ENCODE results near the gene LRG1. TPM values are rescaled to one million over a fixed set of nuclear protein-coding genes. Genes with fewer than 3 reads are reported as not detected.

LRG1 gene
- total RNA-seq, 1 donor from 2014 or later = not detected

GRCh38 chr19:4493104-4493928 lies 46.5 kb downstream of the LRG1 start:
- no peaks in the 10 kb centered on the region for H3K9me3 ChIP-seq (ENCODE audit: low read depth)
- H3K27me3 Mint-ChIP-seq (ENCODE audit: insufficient read depth, low read depth) = peaks cover 3% of the 10 kb centered on the region

GRCh38 chr19:4492337-4493103 lies 47.3 kb downstream of the LRG1 start:
- Histone ChIP-seq H3K4me1 (no peaks in the 10 kb centered on the region), H3K79me2 (ENCODE audit: low read depth) (no peaks in the 10 kb centered on the region), H3K9ac (no peak overlapping the region), H3F3A (ENCODE audit: low read depth) (peaks cover 4% of the 10 kb centered on the region), H4K20me1 (ENCODE audit: low read depth) (peaks cover 6% of the 10 kb centered on the region), H3K27ac (no peak overlapping the region), H3K4me3 (no peak overlapping the region), H3K9me3 (ENCODE audit: low read depth) (no peaks in the 10 kb centered on the region), H3K36me3 (no peaks in the 10 kb centered on the region), H3K27me3 (no peaks in the 10 kb centered on the region), H3K4me2 (no peak overlapping the region), H2AFZ (replicated peaks) (no peak overlapping the region)
- Mint-ChIP-seq H3K27ac (no peak overlapping the region), H3K4me1 (no peaks in the 10 kb centered on the region), H3K4me3 (no peak overlapping the region), H3K27me3 (ENCODE audit: insufficient read depth, low read depth) (peaks cover 3% of the 10 kb centered on the region), H3K36me3 (peaks cover 11% of the 10 kb centered on the region), H3K9me3 (no peaks in the 10 kb centered on the region)
- TF ChIP-seq EZH2phosphoT487 (IDR thresholded peaks at IDR 0.05) = no peak
- TF ChIP-seq CTCF (IDR thresholded peaks at IDR 0.05) = no peak
- no peak for TF ChIP-seq EZH2 (IDR thresholded peaks at IDR 0.05)
- DNase-seq (ENCODE audit: low spot score) = no peak

More at GRCh38 chr19:4493104-4493928, 46.5 kb downstream of the LRG1 start:
- Histone ChIP-seq H3K27me3 (no peaks in the 10 kb centered on the region), H3K36me3 (no peaks in the 10 kb centered on the region), H3K4me3 (no peak overlapping the region), H3K27ac (no peak overlapping the region), H3K4me1 (no peaks in the 10 kb centered on the region), H2AFZ (replicated peaks) (no peak overlapping the region), H3K9ac (no peak overlapping the region), H3K79me2 (ENCODE audit: low read depth) (no peaks in the 10 kb centered on the region), H3K4me2 (no peak overlapping the region), H4K20me1 (ENCODE audit: low read depth) (peaks cover 3% of the 10 kb centered on the region), H3F3A (ENCODE audit: low read depth) (peaks cover 4% of the 10 kb centered on the region)
- no peak overlapping the region for H3K27ac Mint-ChIP-seq
- no peak for TF ChIP-seq CTCF (IDR thresholded peaks at IDR 0.05)
- TF ChIP-seq EZH2phosphoT487 (IDR thresholded peaks at IDR 0.05) = no peak
- no peak for TF ChIP-seq EZH2 (IDR thresholded peaks at IDR 0.05)
- H3K9me3 Mint-ChIP-seq = no peaks in the 10 kb centered on the region
- H3K36me3 Mint-ChIP-seq = peaks cover 11% of the 10 kb centered on the region
- H3K4me1 Mint-ChIP-seq = no peaks in the 10 kb centered on the region
- H3K4me3 Mint-ChIP-seq = no peak overlapping the region
- no peak for DNase-seq (ENCODE audit: low spot score)

GRCh38 chr19:4491446-4491845 lies 48.4 kb downstream of the LRG1 start:
- H3K9ac ChIP-seq = no peak overlapping the region
- H3F3A ChIP-seq (ENCODE audit: low read depth) = peaks cover 4% of the 10 kb centered on the region
- Mint-ChIP-seq H3K27me3 (ENCODE audit: insufficient read depth, low read depth) (peaks cover 3% of the 10 kb centered on the region), H3K4me3 (no peak overlapping the region), H3K27ac (no peak overlapping the region), H3K36me3 (peaks cover 11% of the 10 kb centered on the region), H3K4me1 (no peaks in the 10 kb centered on the region), H3K9me3 (no peaks in the 10 kb centered on the region)
- no peak for DNase-seq (ENCODE audit: low spot score)
- H3K4me1 ChIP-seq = no peaks in the 10 kb centered on the region
- H3K36me3 ChIP-seq = no peaks in the 10 kb centered on the region
- no peak overlapping the region for H3K4me3 ChIP-seq
- no peak overlapping the region for H3K27ac ChIP-seq
- no peaks in the 10 kb centered on the region for H3K9me3 ChIP-seq (ENCODE audit: low read depth)
- TF ChIP-seq EZH2phosphoT487 (IDR thresholded peaks at IDR 0.05) = no peak
- TF ChIP-seq EZH2 (IDR thresholded peaks at IDR 0.05) = no peak
- no peak for TF ChIP-seq CTCF (IDR thresholded peaks at IDR 0.05)
- no peaks in the 10 kb centered on the region for H3K27me3 ChIP-seq
- no peak overlapping the region for H2AFZ ChIP-seq (replicated peaks)
- H4K20me1 ChIP-seq (ENCODE audit: low read depth) = peaks cover 11% of the 10 kb centered on the region
- no peaks in the 10 kb centered on the region for H3K79me2 ChIP-seq (ENCODE audit: low read depth)
- H3K4me2 ChIP-seq = no peak overlapping the region
